Measurements from ENCODE around the gene SSBP2.

The SSBP2 gene

DNA sequence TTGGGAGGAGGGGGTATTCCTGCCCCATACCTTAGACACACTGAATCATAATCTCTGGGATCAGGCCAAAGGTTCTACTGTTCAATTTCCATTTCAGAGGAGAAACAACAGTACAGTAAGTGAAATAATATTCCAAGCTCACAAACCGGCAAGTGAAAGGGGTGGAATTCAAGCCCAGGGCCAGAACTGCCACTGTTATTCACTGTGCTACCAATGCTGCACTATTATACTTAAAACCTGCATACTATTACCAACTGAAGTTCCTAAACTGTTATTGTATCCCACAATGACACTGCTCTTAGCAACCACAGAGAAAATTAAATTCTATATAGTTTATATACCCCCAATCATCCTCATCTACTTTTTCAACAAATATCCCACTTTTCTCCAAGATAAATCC, 24.6 kb downstream of the SSBP2 start:
- TF ChIP-seq, protein P1, sequence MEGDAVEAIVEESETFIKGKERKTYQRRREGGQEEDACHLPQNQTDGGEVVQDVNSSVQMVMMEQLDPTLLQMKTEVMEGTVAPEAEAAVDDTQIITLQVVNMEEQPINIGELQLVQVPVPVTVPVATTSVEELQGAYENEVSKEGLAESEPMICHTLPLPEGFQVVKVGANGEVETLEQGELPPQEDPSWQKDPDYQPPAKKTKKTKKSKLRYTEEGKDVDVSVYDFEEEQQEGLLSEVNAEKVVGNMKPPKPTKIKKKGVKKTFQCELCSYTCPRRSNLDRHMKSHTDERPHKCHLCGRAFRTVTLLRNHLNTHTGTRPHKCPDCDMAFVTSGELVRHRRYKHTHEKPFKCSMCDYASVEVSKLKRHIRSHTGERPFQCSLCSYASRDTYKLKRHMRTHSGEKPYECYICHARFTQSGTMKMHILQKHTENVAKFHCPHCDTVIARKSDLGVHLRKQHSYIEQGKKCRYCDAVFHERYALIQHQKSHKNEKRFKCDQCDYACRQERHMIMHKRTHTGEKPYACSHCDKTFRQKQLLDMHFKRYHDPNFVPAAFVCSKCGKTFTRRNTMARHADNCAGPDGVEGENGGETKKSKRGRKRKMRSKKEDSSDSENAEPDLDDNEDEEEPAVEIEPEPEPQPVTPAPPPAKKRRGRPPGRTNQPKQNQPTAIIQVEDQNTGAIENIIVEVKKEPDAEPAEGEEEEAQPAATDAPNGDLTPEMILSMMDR (IDR thresholded peaks at IDR 0.05; ENCODE audit: low read depth, low read length) = no peak
- DNase-seq (ENCODE audit: low read depth in 2 of 2) = no peak

DNA sequence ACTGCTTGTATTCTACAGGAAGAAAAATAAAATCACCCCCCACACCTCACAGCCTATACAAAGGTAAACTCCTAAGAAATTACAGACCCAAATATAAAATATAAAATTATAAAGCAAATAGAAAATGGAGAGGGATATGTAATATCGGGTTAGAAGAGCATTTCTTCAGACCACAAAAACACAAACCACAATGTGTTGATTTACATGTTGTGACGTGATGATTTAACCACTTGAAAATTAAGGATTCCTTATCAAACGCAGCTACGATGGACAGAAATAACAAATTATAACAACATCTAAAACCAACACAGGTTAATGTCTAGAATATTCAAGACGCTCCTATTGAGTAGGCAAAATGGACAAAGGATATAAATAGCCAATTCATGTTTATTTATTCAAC, 26.3 kb downstream of the SSBP2 start:
- TF ChIP-seq, protein P1 (IDR thresholded peaks at IDR 0.05; ENCODE audit: low read depth, low read length) = no peak
- DNase-seq (ENCODE audit: low read depth in 2 of 2) = no peak
- no peak overlapping the region for H3K4me3 ChIP-seq (replicated peaks in 1 of 2; ENCODE audit: low read depth in 2 of 2, low read length in 2 of 2)

More for the DNA sequence above, 24.6 kb downstream of the SSBP2 start:
- no peak overlapping the region for H3K4me3 ChIP-seq (replicated peaks in 1 of 2; ENCODE audit: low read depth in 2 of 2, low read length in 2 of 2)

DNA sequence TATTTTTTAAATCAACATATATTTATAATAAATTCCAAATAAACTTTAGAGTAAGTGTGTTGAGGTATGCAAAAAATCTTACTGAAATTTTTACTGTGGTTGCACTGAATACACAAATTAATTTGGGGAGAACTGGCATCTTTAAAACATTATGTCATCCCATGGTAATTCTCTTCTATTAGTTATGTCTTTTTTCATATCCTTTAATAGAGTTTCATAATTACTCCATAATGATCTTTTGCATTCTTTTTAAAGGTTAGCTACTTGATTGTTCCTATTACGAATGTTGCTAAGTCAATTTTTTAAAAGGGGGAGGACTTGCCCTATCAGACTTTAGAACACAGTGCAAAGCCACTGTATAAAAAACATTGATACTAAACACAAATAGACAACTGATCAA, 26.8 kb downstream of the SSBP2 start:
- no peak overlapping the region for H3K4me3 ChIP-seq (replicated peaks in 1 of 2; ENCODE audit: low read depth in 2 of 2, low read length in 2 of 2)
- DNase-seq (ENCODE audit: low read depth in 2 of 2) = no peak
- TF ChIP-seq, protein P1 (IDR thresholded peaks at IDR 0.05; ENCODE audit: low read depth, low read length) = no peak

DNA sequence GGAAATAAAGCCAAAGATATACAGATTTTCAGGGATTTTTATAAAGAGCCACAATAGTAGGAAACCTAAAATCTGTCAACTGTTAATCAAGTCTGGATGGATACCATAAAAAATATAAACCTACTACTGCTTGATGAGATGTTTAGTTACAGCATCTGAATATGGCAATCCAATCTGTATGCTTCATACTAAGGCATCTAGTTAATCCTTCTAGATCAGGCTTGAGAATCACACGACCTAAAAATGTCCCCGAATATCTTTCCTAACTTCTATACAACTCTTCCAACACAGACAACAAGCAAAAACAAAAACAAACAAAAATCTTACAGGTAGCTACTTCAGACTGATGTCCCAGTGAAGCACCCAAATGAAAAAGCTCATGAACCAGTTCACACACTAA, 29.8 kb downstream of the SSBP2 start:
- TF ChIP-seq, protein P1 (IDR thresholded peaks at IDR 0.05; ENCODE audit: low read depth, low read length) = no peak
- H3K4me3 ChIP-seq (replicated peaks in 1 of 2; ENCODE audit: low read depth in 2 of 2, low read length in 2 of 2) = no peak overlapping the region
- DNase-seq (ENCODE audit: low read depth in 2 of 2) = no peak

DNA sequence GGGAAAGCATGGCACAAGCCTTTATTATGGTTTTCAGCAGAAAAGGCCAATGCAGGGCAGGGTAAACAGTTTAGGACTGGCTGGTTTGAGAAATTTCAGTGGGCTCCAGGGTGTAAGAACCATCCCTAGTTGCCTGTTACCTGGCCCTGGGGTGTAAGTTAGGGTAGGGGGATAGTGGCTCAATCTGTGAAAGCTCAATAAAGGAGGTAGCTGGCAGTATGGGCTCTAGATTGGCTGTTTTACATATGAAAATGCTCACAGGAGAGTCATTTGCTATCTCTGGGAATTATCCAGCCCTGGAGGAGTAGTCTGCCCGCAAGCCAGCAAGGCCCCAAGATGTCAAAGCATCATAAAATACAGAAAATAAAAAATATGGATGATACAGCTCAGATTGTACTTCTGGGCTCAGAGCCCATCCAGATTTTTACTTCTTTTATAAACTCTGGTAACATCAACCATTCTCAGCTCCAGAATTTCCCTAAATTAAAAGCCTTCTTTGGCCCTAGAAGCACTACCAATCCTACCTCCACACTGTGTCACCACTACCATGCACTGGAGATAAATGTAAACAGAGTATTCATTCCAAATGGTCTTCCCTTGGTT, 31.1 kb downstream of the SSBP2 start:
- TF ChIP-seq, protein P1 (IDR thresholded peaks at IDR 0.05; ENCODE audit: low read depth, low read length) = no peak
- H3K4me3 ChIP-seq (replicated peaks in 1 of 2; ENCODE audit: low read depth in 2 of 2, low read length in 2 of 2) = no peak overlapping the region
- DNase-seq (ENCODE audit: low read depth in 2 of 2) = no peak

DNA sequence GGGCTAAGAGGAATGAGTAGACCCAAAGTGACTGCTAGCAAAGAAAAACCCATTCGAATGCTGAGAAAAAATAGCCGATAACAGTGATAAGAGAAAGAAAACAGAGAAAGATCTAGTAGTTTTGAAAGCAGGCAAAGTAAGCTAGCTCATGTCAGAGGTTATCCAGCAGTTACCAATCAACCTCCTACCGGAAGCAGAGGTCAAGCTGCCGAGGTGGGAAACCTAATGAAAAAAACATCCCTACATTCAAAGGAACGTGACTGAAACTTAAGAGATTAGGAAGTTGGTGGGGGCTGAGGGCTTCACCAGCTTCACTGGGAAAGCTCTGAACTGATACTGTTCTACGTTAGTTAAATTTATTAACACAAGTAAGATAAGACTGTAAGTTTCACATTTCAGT, 32.6 kb downstream of the SSBP2 start:
- no peak overlapping the region for H3K4me3 ChIP-seq (replicated peaks in 1 of 2; ENCODE audit: low read depth in 2 of 2, low read length in 2 of 2)
- no peak for DNase-seq (ENCODE audit: low read depth in 2 of 2)
- TF ChIP-seq, protein P1 (IDR thresholded peaks at IDR 0.05; ENCODE audit: low read depth, low read length) = no peak

DNA sequence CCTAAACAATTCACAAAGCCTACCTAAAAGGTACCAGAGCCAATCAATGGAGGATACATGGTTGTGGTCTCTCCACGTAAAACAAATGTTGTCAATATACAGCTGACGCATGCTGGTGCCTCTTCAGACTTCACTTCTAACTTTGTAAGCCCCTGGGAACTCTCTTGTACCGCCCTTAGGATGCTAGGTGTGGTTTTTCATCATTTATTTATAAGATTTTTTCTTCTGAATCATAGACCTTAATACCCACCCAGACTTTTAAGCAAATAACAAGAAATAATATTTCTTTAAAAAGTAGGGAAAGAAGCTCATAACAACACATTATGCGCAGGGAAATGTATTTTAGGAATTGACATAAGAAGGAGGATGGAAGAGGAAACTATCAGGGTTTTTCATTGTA, 33.0 kb downstream of the SSBP2 start:
- peak in 1 of 2 donors; percentile 54 for DNase-seq (ENCODE audit: low read depth in 2 of 2)
- TF ChIP-seq, protein P1 (IDR thresholded peaks at IDR 0.05; ENCODE audit: low read depth, low read length) = no peak

More for the DNA sequence above, 33.0 kb downstream of the SSBP2 start:
- no peak overlapping the region for H3K4me3 ChIP-seq (replicated peaks in 1 of 2; ENCODE audit: low read depth in 2 of 2, low read length in 2 of 2)

All from cardiac fibroblast (primary cell).